Measurements from ENCODE around the gene C14orf119.

C14orf119 gene

GRCh38 chr14:23127861-23128260 is 32.6 kb downstream of the C14orf119 start:
- H3K4me2 ChIP-seq (ENCODE audit: low read depth, low read length, poor library complexity, severe bottlenecking): no peak overlapping the region
- no peak overlapping the region for H3K4me3 ChIP-seq (ENCODE audit: insufficient read depth, low read length, poor library complexity, severe bottlenecking)
- H3F3A ChIP-seq (ENCODE audit: insufficient read depth): no peaks in the 10 kb centered on the region
- H3K9me3 ChIP-seq (ENCODE audit: insufficient read depth, low read length): no peaks in the 10 kb centered on the region
- no peak overlapping the region for H3K27ac ChIP-seq (ENCODE audit: low read depth, low read length)
- H3K36me3 ChIP-seq (ENCODE audit: low read length): no peaks in the 10 kb centered on the region
- no peak overlapping the region for H3K9ac ChIP-seq (ENCODE audit: low read length)
- no peaks in the 10 kb centered on the region for H3K9me2 ChIP-seq (replicated peaks; ENCODE audit: insufficient read depth, low read length)
- H4K20me1 ChIP-seq (ENCODE audit: low read depth, low read length): no peaks in the 10 kb centered on the region
- H2AFZ ChIP-seq (ENCODE audit: low read depth, low read length, severe bottlenecking): no peak overlapping the region
- TF ChIP-seq CTCF (IDR thresholded peaks at IDR 0.05; ENCODE audit: insufficient read depth, low read length, poor library complexity, severe bottlenecking): no peak
- TF ChIP-seq EZH2phosphoT487 (conservative IDR thresholded peaks at IDR 0.05; ENCODE audit: low read length): no peak
- no peaks in the 10 kb centered on the region for H3K27me3 ChIP-seq (ENCODE audit: low read length)
- no peaks in the 10 kb centered on the region for H3K79me2 ChIP-seq (ENCODE audit: insufficient read depth, low read length)

GRCh38 chr14:23128969-23129758 is 33.9 kb downstream of the C14orf119 start:
- H3K27me3 ChIP-seq (ENCODE audit: low read length): no peaks in the 10 kb centered on the region
- no peak overlapping the region for H2AFZ ChIP-seq (ENCODE audit: low read depth, low read length, severe bottlenecking)

GRCh38 chr14:23129759-23130316 is 34.5 kb downstream of the C14orf119 start:
- Histone ChIP-seq H2AFZ (ENCODE audit: low read depth, low read length, severe bottlenecking) (no peak overlapping the region), H3K27me3 (ENCODE audit: low read length) (no peaks in the 10 kb centered on the region), H3K36me3 (ENCODE audit: low read length) (no peaks in the 10 kb centered on the region), H3K9me2 (replicated peaks; ENCODE audit: insufficient read depth, low read length) (no peaks in the 10 kb centered on the region), H3K9ac (ENCODE audit: low read length) (no peak overlapping the region), H3K4me2 (ENCODE audit: low read depth, low read length, poor library complexity, severe bottlenecking) (no peak overlapping the region), H3K79me2 (ENCODE audit: insufficient read depth, low read length) (no peaks in the 10 kb centered on the region), H3K9me3 (ENCODE audit: insufficient read depth, low read length) (no peaks in the 10 kb centered on the region), H3F3A (ENCODE audit: insufficient read depth) (no peaks in the 10 kb centered on the region), H3K4me3 (ENCODE audit: insufficient read depth, low read length, poor library complexity, severe bottlenecking) (no peak overlapping the region), H4K20me1 (ENCODE audit: low read depth, low read length) (no peaks in the 10 kb centered on the region), H3K27ac (ENCODE audit: low read depth, low read length) (no peak overlapping the region)
- TF ChIP-seq EZH2phosphoT487 (conservative IDR thresholded peaks at IDR 0.05; ENCODE audit: low read length): no peak
- no peak for TF ChIP-seq CTCF (IDR thresholded peaks at IDR 0.05; ENCODE audit: insufficient read depth, low read length, poor library complexity, severe bottlenecking)

More at GRCh38 chr14:23128969-23129758, 33.9 kb downstream of the C14orf119 start:
- Histone ChIP-seq H3K79me2 (ENCODE audit: insufficient read depth, low read length) (no peaks in the 10 kb centered on the region), H3K9me3 (ENCODE audit: insufficient read depth, low read length) (no peaks in the 10 kb centered on the region), H3K4me3 (ENCODE audit: insufficient read depth, low read length, poor library complexity, severe bottlenecking) (no peak overlapping the region), H3K9ac (ENCODE audit: low read length) (no peak overlapping the region), H3K4me2 (ENCODE audit: low read depth, low read length, poor library complexity, severe bottlenecking) (no peak overlapping the region), H3K36me3 (ENCODE audit: low read length) (no peaks in the 10 kb centered on the region), H3K9me2 (replicated peaks; ENCODE audit: insufficient read depth, low read length) (no peaks in the 10 kb centered on the region), H3K27ac (ENCODE audit: low read depth, low read length) (no peak overlapping the region), H4K20me1 (ENCODE audit: low read depth, low read length) (no peaks in the 10 kb centered on the region), H3F3A (ENCODE audit: insufficient read depth) (no peaks in the 10 kb centered on the region)
- TF ChIP-seq CTCF (IDR thresholded peaks at IDR 0.05; ENCODE audit: insufficient read depth, low read length, poor library complexity, severe bottlenecking): no peak
- TF ChIP-seq EZH2phosphoT487 (conservative IDR thresholded peaks at IDR 0.05; ENCODE audit: low read length): no peak

Measured in SU-DHL-6 (cell line).